Bronchial epithelial cell (primary cell): ENCODE results near the gene SPINK1. TPM values are rescaled to one million over a fixed set of nuclear protein-coding genes. Genes with fewer than 3 reads are reported as not detected.
"Not testable (repeated sequence)": the region's sequence is repeated elsewhere in the genome, so short reads cannot be mapped to it uniquely, and the experiment has no call there.

Experiments
- DNase-seq: peaks from one replicate; pipeline ENCODE4 v3.0.0-alpha.2; 2010; ENCODE audit warnings: low read depth
- FAIRE-seq: peaks from 2 replicates; lab custom pipeline; 2011; peaks lifted over from hg19 to GRCh38; lab: Jason Lieb, UNC
- H3K27me3 ChIP-seq: 2 replicates; pipeline ENCODE4 v1.5.1; 2011; ENCODE audit warnings: low read length; ENCODE audit not compliant: control insufficient read depth, insufficient read depth
- H3K36me3 ChIP-seq: 2 replicates; pipeline ENCODE4 v1.5.1; 2011; ENCODE audit warnings: low read length; ENCODE audit not compliant: control insufficient read depth, insufficient read depth
- H3K4me3 ChIP-seq: 2 replicates; pipeline ENCODE4 v1.5.1; 2011; ENCODE audit warnings: mild to moderate bottlenecking, low read depth, low read length, control low read depth
- CTCF ChIP-seq: IDR thresholded peaks from 2 replicates; pipeline ENCODE4 v1.5.1; 2011; ENCODE audit warnings: mild to moderate bottlenecking, moderate library complexity, low read length, control low read depth, inconsistent platforms; ENCODE audit not compliant: insufficient read depth, severe bottlenecking
- total RNA-seq: library from RNA; depleted of rRNA; stranded (reverse); fragments of >200 nt; gene quantifications from 2 replicates; pipeline ENCODE4 v1.2.1, GENCODE V29; 2014

SPINK1 gene
- total RNA-seq, 1 donor from 2014 or later = 1.1 TPM

GRCh38 chr5:147836439-147836838 is 5.0 kb upstream of the SPINK1 start:
- DNase-seq (no peak), FAIRE-seq (no peak)
- H3K27me3 ChIP-seq = no peaks in the 10 kb centered on the region

GRCh38 chr5:147835386-147835798 is 3.9 kb upstream of the SPINK1 start:
- Histone ChIP-seq H3K4me3 (no peak overlapping the region), H3K36me3 (no peaks in the 10 kb centered on the region), H3K27me3 (no peaks in the 10 kb centered on the region)
- DNase-seq (peak; percentile 98), FAIRE-seq (no peak)
- no peak for TF ChIP-seq CTCF

More at GRCh38 chr5:147836439-147836838, 5.0 kb upstream of the SPINK1 start:
- no peak for TF ChIP-seq CTCF
- no peaks in the 10 kb centered on the region for H3K36me3 ChIP-seq
- no peak overlapping the region for H3K4me3 ChIP-seq

GRCh38 chr5:147832541-147832940 is 1.1 kb upstream of the SPINK1 start:
- no peak for DNase-seq
- Histone ChIP-seq H3K36me3 (no peaks in the 10 kb centered on the region), H3K4me3 (no peak overlapping the region), H3K27me3 (peaks cover 2% of the 10 kb centered on the region)
- TF ChIP-seq CTCF = no peak
- FAIRE-seq = no peak

GRCh38 chr5:147830035-147830434 is 1.4 kb downstream of the SPINK1 start:
- no peak for FAIRE-seq
- no peak for DNase-seq
- no peak for TF ChIP-seq CTCF
- Histone ChIP-seq H3K36me3 (no peaks in the 10 kb centered on the region), H3K4me3 (no peak overlapping the region), H3K27me3 (peaks cover 2% of the 10 kb centered on the region)

- not testable (repeated sequence) for DNase-seq, H3K4me3 ChIP-seq, H3K36me3 ChIP-seq, H3K27me3 ChIP-seq, FAIRE-seq
Observed at GRCh38 chr5:147827017-147827416, 4.5 kb downstream of the SPINK1 start.

- FAIRE-seq (no peak), DNase-seq (no peak)
- no peak for TF ChIP-seq CTCF
Observed at GRCh38 chr5:147826361-147826760, 5.1 kb downstream of the SPINK1 start.

More at GRCh38 chr5:147826361-147826760, 5.1 kb downstream of the SPINK1 start:
- H3K36me3 ChIP-seq = no peaks in the 10 kb centered on the region
- H3K4me3 ChIP-seq = no peak overlapping the region
- peaks cover 2% of the 10 kb centered on the region for H3K27me3 ChIP-seq
